ENCODE measurements around the gene SCN4B.

Gene SCN4B

DNA sequence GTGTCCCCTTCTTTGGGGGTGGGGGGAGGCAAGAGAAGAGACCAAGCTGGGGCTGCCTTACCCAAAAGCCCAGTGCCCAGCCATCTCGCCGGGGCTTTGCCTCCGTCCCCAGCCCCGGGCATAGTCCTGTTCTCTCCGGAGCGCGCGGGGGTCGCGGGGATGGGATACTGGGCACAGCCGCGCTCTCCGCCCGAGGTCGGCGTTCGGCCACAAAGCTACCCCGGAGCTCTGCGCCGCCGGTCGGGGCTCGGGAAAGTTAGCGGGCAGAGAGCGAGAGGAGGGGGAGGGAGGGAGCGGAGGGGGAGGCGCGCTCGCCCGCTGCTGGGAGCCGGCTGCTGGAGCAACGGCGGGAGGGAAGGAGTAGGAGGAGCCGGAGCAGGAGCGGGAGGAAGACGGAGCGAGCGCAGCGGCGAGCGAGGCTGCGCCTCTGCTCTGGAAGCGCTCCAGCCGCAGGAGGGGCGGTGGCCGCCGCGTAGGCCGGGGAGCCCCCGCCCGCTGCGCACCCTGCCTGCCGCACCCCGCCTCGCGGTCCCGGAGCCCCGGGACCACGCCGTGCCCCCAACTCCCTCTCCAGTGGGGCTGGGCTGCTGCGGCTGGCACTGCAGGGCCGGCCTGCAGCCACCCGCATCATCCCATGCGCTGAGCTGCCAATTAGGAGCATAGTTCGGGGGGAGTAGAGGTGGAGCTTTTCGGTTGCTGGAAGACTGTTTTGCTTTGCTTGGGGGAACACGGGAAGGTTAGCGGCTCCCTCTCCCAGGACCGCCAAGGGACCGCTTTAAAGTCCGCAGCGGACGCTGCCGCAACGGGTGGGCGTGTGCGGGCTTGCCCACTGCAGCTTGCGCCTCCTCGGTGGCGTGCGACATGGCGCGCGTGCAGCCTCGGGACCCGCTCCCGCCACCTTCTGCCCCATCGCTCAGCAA, at the start of gene SCN4B:
Gene SCN4B, minus strand, starts transcription at position 272 of the 920 bp plus-strand sequence. Its CDS starts 150 bp downstream, at position 122.
- Histone ChIP-seq H3K9ac (ENCODE audit: low read depth, low read length, poor library complexity, severe bottlenecking) (no peak within 1 kb of the TSS), H3K4me1 (ENCODE audit: insufficient read depth, low read length, poor library complexity, severe bottlenecking) (no peaks in the 10 kb centered on the region), H3K9me3 (ENCODE audit: insufficient read depth, low read depth, low read length) (no peaks in the 10 kb centered on the region), H2AFZ (ENCODE audit: low read length) (no peak within 1 kb of the TSS), H3K27me3 (ENCODE audit: insufficient read depth, low read length, poor library complexity, severe bottlenecking) (peaks cover 52% of the 10 kb centered on the region), H3K9me2 (replicated peaks; ENCODE audit: low read depth, low read length) (no peaks in the 10 kb centered on the region), H3K4me3 (ENCODE audit: low read length, poor library complexity, severe bottlenecking) (no peak within 1 kb of the TSS), H3K79me2 (ENCODE audit: insufficient read depth, low read length) (no peaks in the 10 kb centered on the region), H3K36me3 (ENCODE audit: insufficient read depth, low read length) (no peaks in the 10 kb centered on the region), H4K20me1 (ENCODE audit: insufficient read depth, low read length, poor library complexity, severe bottlenecking) (no peaks in the 10 kb centered on the region), H3K4me2 (ENCODE audit: low read depth, low read length, poor library complexity, severe bottlenecking) (no peak within 1 kb of the TSS), H3F3A (ENCODE audit: low read depth) (no peaks in the 10 kb centered on the region)
- TF ChIP-seq CTCF (conservative IDR thresholded peaks at IDR 0.05; ENCODE audit: low read length) (no peak), EZH2phosphoT487 (IDR thresholded peaks at IDR 0.05; ENCODE audit: borderline replicate concordance) (no peak)

- no peaks in the 10 kb centered on the region for H3K79me2 ChIP-seq (ENCODE audit: insufficient read depth, low read length)
- peaks cover 20% of the 10 kb centered on the region for H3K4me1 ChIP-seq (ENCODE audit: insufficient read depth, low read length, poor library complexity, severe bottlenecking)
- no peak for TF ChIP-seq CTCF (conservative IDR thresholded peaks at IDR 0.05; ENCODE audit: low read length)
- no peak for TF ChIP-seq EZH2phosphoT487 (IDR thresholded peaks at IDR 0.05; ENCODE audit: borderline replicate concordance)
- H3K4me3 ChIP-seq (ENCODE audit: low read length, poor library complexity, severe bottlenecking): no peak overlapping the region
- no peaks in the 10 kb centered on the region for H3K27me3 ChIP-seq (ENCODE audit: insufficient read depth, low read length, poor library complexity, severe bottlenecking)
- H4K20me1 ChIP-seq (ENCODE audit: insufficient read depth, low read length, poor library complexity, severe bottlenecking): no peaks in the 10 kb centered on the region
- H3K9me2 ChIP-seq (replicated peaks; ENCODE audit: low read depth, low read length): no peaks in the 10 kb centered on the region
- H3F3A ChIP-seq (ENCODE audit: low read depth): no peaks in the 10 kb centered on the region
- no peak overlapping the region for H3K9ac ChIP-seq (ENCODE audit: low read depth, low read length, poor library complexity, severe bottlenecking)
- no peaks in the 10 kb centered on the region for H3K36me3 ChIP-seq (ENCODE audit: insufficient read depth, low read length)
- no peak overlapping the region for H3K4me2 ChIP-seq (ENCODE audit: low read depth, low read length, poor library complexity, severe bottlenecking)
- H3K9me3 ChIP-seq (ENCODE audit: insufficient read depth, low read depth, low read length): no peaks in the 10 kb centered on the region
- no peak overlapping the region for H2AFZ ChIP-seq (ENCODE audit: low read length)
Observed at GRCh38 chr11:118201966-118202365, 49.3 kb upstream of the SCN4B start.

GRCh38 chr11:118200901-118201680, 48.5 kb upstream of the SCN4B start:
- TF ChIP-seq EZH2phosphoT487 (IDR thresholded peaks at IDR 0.05; ENCODE audit: borderline replicate concordance): no peak
- TF ChIP-seq CTCF (conservative IDR thresholded peaks at IDR 0.05; ENCODE audit: low read length): no peak
- Histone ChIP-seq H3K9ac (ENCODE audit: low read depth, low read length, poor library complexity, severe bottlenecking) (no peak overlapping the region), H3K9me2 (replicated peaks; ENCODE audit: low read depth, low read length) (no peaks in the 10 kb centered on the region), H4K20me1 (ENCODE audit: insufficient read depth, low read length, poor library complexity, severe bottlenecking) (no peaks in the 10 kb centered on the region), H3K4me3 (ENCODE audit: low read length, poor library complexity, severe bottlenecking) (no peak overlapping the region), H3K36me3 (ENCODE audit: insufficient read depth, low read length) (no peaks in the 10 kb centered on the region), H3F3A (ENCODE audit: low read depth) (no peaks in the 10 kb centered on the region), H3K9me3 (ENCODE audit: insufficient read depth, low read depth, low read length) (no peaks in the 10 kb centered on the region), H3K4me2 (ENCODE audit: low read depth, low read length, poor library complexity, severe bottlenecking) (no peak overlapping the region), H3K4me1 (ENCODE audit: insufficient read depth, low read length, poor library complexity, severe bottlenecking) (peaks cover 12% of the 10 kb centered on the region), H3K27me3 (ENCODE audit: insufficient read depth, low read length, poor library complexity, severe bottlenecking) (no peaks in the 10 kb centered on the region), H2AFZ (ENCODE audit: low read length) (no peak overlapping the region), H3K79me2 (ENCODE audit: insufficient read depth, low read length) (no peaks in the 10 kb centered on the region)

Measured in Loucy (cell line).